ENCODE results near the gene SNTB2.
"Not testable (repeated sequence)": the region's sequence is repeated elsewhere in the genome, so short reads cannot be mapped to it uniquely, and the experiment has no call there.

The SNTB2 gene

DNA sequence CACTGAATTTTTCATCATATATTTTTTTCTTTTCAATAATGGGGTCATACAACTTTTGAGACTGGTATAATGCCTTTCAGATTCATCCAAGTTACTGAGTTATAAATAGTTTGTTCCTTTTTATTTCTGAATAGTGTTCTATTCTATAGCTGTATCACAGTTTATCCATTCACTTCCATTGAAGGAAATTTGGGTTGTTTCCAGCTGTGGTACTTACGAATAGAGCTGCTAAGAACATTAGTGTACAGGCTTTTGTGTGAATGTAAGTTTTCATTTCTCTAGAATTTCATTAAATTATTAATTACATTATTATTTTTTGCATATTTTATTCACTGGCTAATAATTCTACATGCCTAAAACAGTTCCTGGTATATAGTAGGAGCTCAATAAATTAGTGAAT lies 52.9 kb downstream of the SNTB2 start:
- no peak for DNase-seq

DNA sequence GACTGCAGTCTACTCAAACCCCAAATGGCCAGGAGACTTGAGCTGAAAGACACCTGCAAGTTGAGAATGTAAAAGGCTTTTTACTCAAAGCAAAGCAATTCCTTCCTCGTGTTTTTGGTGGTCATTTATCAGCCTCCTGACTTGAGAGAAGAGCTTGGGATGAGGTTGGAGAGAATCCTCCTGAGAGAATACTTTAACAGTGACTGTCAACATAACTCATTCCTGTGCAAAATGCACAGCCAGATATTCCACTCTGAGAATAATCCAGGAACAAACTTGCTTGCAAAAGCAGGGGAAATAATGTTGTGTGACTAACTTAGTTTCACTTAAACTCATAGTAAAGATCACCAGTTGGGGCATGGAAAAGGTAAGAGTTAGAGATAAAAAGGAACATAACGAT lies 53.4 kb downstream of the SNTB2 start:
- no peak for DNase-seq

DNA sequence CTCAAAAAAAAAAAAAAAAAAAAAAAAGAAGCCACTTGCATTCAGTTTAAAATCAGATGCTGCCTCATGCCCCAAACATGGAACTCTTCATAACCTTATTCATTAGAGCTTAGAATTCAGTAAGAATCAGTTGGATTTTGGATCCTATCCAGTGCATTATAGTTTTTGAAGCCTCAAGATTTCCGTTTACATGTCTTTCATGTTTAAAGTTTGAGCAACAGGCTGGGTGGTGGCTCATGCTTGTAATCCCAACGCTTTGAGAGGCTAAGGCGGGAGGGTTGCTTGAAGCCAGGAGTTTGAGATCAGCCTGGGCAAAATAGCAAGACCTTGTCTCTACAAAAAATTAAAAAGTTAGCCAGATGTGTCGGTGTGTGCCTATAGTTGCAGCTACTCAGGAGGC lies 55.0 kb downstream of the SNTB2 start:
- no peak for DNase-seq

DNA sequence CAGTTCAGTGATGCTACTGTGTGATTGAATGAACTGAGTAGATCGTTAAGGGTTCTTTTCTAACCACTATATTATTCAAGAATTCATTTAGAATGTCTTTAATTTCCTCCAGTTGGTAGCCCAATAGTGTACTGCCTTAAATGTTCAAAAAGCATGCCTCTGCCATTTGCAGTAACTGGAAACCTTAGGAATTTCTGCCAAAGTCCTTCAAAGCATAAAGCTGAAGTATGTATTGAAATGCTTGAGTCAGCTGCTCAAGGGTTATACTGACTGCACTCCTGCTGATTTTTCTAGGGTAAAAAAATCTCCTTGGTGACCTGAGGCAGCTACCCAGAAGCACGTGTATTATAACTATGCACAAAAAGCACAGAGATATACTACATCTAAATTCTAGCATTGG lies 56.5 kb downstream of the SNTB2 start:
- DNase-seq: no peak

DNA sequence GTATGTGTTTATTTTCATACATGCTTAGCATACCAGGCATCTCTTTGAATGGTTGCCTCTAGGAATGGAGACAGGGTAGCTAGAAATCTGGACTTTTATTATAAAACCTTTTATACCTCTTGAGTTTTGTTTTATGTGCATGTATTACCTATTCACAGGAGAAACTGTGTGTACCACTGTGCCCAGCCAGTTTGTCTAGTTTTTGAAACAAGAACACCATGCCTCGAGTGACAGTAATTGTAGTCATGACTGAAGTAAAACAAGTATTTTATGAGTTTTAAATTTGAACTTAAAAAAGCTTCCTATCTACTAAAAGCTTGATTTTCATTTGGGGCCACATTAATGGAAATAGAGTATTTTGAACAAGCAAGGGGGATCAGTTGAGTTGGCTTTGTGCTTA lies 57.4 kb downstream of the SNTB2 start:
- DNase-seq: no peak

DNA sequence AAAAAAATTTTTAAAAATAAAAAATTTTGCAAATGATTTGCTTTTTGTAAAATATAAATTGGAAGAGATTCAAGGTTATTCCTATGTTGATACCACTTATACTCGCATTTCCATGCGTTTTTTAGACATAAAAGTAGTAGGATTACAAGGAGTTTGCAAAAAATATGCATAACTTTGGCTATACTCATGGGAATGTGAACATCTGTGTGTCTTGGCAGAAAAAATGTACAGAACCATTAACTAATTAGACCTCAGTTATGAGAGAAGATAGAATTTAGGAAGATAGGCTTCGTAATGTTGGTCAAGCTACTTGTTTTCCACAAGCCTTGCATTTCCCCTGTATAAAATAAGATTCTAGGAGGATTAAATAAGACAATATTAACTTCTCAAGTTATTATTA lies 63.1 kb downstream of the SNTB2 start:
- DNase-seq: no peak

DNA sequence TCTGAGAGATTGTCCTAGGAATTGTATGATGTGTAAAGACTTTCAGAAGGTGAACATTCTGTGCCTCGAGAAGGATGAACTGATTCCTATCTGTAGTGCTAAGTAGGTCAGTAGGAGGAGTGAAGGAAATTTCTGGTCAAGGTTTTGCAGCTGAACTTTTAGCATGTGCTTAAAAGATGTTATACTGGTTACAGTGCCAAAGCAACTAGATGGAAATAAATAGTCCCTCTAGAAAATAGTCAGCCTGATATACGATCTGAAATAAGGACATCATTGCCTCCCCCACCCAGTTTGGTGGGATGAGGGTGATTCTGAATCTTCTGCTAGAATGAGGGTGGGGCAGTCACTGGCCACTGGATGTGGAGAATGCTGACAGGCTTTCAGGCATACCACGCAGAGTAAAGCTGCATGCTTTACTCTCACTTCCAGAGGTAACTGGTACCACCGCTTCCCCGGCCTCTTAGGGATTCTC lies 66.9 kb downstream of the SNTB2 start:
- no peak for DNase-seq

DNA sequence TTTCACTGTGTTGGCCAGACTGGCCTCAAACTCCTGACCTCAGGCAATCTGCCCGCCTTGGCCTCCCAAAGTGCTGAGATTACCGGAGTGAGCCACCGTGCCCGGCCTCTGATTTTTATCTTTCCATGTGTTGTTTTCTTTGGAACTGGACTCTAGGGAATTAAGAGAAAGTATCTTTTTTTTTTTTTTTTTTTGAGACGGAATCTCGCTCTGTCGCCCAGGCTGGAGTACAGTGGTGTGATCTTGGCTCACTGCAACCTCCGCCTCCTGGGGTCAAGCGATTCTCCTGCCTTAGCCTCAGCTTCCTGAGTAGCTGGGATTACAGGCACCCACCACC lies 72.4 kb downstream of the SNTB2 start:
- not testable (repeated sequence) for DNase-seq

DNA sequence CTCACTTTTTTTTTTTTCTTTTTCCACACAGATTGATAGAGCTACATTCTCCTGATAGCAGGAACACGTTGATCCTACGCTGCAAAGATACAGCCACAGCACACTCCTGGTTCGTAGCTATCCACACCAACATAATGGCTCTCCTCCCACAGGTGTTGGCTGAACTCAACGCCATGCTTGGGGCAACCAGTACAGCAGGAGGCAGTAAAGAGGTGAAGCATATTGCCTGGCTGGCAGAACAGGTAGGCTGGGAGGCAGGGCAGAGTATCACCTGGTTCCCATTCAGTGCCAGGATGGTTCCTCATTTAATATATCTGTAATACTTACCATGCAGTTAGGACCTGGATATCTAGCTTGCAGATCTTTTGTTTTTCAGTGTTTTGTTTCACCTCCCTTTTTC lies 73.1 kb downstream of the SNTB2 start:
- DNase-seq: no peak

DNA sequence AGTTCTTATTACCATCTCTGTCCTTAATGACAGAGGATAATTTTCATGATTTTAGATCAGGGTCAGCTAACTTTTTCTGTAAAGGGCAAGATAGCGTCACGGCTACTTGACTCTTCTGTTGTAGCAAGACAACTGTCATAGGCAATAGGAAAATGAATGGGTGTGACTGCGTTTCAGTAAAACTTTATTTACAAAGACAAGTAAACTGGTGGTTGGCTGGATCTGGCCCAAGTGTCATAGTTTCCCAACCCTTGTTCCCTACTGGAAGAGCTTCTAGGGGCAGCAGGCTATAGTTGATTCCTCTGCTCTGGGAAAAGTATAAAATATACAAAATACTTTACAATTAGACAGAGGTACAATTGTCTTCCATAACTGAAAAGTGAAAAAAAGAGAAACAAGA lies 73.5 kb downstream of the SNTB2 start:
- DNase-seq: no peak

DNA sequence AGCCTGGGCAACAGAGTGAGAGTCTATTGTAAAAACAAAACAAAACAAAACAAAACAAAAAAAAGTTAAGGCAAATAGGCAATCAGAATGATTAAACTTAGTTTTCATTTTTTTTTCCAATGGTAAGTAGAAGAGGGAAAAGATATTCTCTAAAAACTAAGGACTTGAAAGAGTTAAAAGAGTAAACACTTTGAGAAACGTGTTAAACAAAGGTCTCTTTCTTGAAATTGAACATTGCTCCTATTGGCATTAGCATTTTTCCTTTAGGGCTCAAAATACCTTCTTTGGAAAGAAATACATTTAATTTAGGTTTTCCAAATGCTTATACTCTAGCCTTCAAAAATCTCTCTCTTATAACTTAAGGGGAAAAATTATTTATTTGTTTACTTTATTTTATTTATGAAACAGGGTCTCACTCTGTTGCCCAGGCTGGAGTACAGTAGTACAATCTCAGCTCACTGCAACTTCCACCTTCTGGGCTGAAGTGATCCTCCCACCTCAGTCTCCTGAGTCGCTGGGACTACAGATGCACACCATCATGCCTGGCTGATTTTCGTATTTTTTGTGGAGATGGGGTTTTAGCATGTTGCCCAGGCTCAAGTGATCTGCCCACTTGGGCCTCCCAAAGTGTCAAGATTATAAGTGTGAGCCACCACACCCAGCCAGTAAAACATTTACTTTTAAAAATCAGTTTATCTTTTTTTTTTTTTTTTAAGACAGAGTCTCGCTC lies 79.5 kb downstream of the SNTB2 start:
- no peak for DNase-seq

DNA sequence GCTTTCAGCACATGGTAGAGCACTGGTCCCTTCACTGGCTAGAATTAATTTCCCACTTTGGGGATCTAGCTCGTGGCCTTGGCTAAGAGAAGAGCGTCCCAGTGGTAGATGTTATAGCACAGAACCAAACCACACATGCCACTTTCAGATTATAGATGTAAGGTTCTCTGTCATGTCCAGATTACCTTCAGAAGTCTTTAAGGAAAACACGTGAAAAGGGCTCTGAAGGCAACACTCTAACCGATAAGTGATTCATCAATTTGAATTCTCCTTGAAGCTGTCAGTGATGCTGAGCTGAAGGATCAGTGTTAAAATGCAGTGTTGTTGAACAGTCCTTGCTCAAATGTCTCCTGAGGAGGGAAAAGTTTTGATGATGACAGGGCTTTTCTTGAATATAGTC lies 80.7 kb downstream of the SNTB2 start:
- peak; percentile 61 for DNase-seq

DNA sequence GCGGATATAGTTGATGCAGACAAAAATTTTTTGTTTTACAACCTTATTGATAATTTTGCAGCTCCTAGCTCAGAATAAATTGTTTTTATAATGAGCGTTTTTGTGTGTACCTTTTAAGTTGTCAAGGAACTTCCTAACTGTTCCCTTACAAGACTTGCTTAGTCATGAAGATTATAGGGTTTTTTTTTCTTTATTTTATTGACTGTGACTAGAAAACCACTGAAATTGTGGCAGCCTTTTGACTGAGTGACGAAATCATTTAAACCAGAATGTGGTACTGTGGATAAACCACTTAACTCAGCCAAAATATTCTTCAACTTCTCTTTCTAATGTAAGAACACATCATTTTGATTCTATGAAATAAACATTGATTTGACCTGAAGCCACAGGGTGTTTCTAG lies 83.4 kb downstream of the SNTB2 start:
- DNase-seq: peak; percentile 72

DNA sequence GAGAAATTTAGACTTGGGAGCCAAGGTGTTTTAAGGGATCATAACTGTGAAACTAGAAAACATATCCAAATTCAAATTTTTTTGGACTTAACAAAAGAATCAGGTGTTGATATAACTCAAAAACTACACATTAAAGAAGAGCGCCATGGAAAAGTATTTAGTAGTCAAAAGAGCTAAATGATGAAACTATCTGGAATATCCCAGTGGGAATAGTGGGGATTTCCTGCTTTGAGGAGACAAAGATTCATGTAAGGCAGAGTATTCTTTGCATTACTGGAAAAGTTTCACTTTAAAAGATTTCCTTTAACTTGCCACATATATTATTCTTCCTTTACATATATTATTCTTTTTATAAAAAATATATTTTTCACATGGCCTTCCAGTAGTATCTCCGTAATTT lies 83.9 kb downstream of the SNTB2 start:
- no peak for DNase-seq

DNA sequence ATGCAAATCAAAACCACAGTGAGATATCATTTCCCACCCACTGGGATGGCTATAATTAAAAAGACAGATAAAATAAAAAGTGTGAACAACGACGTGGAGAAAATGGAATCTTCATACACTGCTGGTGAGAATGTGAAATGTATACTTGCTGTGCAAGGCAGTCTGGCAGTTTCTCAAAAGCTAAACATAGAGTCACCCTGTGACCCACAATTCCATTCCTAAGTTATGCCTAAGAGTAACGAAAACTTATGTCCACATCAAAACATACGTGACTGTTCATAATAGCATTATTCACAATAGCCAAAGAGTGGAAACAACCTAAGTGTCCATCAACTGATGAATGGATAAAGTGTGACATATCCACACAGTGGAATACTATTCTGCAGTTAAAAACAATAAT lies 86.0 kb downstream of the SNTB2 start:
- no peak for DNase-seq

DNA sequence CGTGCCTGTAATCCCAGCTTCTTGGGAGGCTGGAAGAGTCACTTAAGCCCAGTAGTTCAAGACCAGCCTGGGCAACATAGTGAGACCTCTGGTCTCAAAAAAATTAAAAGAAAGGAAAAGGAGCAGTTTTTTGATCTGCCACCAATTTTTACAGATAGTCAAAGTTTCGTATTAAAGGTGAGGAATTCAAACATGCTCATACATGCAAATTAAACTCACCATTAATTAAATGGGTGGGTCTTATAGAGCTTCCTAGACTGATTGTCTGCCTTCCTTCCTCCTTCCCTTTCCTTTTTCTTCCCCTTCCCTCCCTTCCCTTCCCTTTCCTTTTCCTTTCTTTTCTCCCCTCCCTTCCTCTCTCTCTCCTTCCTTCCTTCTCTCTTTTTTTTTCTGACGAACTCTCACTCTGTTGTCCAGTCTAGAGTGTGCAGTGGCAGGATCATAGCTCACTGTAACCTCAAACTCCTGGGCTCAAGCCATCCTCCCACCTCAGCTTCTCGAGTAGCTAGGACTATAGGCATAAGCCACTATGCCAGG lies 87.8 kb downstream of the SNTB2 start:
- DNase-seq: no peak

DNA sequence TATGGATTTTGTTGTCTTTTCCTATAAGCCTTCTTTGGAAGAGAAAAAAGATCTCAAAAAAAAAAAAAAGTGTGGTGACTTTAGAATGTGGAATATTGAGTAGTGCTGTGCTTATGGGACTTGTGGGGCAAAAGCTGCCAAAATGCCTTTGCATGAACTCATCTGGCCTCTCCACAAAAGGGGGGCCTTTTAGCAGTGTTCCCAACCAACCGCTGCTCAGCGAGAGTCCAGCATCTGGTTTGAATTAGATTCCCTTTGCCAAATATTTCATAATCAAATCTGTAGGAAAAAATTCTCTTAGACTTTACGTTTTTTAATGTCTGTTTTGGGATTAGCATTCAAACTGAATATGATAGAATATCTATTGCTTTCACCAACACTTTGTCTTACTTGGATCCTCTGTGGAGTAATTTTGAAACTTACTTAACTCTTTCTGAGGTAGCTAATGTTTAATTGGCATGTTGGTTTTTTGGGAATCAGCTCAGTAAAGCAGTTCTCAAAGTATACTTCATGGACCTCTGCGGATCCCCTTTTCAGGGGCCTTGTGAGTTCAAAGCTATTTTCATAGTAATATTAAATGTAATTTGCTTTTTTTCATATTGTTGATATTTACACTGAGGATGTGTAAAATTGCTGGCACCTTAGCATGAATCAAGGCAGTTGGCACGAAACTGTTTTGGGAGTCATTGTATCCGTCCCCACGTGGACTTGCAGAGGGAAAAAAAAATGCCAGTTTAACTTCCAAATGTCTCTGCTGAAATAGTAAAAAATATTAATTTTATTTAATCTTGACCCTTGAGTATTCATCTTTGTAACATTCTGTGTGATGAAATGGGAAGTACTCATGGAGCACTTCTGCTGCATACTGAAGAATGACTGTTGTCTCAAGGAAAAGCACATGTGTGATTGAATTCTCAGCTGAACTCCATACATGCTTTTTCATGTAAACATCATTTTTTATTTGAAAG lies 89.5 kb downstream of the SNTB2 start:
- DNase-seq: no peak

DNA sequence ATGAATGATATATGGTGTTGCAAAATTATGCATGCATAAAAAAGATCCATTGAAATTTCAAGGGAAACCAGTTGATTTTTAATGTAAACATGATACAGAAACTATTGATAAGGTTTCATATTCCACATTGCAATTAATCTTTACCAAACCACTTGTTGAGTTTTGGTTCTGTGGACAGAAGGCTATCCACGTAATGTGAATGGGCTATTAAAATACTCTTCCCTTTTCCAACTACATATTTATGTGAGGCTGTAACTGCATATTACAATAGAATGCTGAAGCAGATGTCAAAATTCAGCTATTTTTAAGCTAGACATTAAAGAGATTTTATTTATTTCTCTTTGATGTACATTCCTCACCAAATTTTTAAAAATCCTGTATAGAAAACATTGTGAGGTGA lies 90.4 kb downstream of the SNTB2 start:
- DNase-seq: no peak

DNA sequence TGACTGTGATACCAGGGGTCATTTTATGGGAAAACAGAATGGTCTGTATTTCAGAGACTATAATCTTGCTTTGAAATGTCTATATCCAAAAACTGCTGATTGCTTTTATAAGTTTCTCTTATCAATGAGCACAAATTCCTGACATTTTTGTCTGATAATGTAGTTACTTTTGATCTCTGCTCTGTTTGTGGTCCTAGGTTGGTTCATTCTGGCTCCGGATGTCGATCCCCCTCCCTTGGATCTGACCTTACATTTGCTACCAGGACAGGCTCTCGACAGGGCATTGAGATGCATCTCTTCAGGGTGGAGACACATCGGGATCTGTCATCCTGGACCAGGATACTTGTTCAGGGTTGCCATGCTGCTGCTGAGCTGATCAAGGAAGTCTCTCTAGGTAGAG lies 96.9 kb downstream of the SNTB2 start:
- no peak for DNase-seq

DNA sequence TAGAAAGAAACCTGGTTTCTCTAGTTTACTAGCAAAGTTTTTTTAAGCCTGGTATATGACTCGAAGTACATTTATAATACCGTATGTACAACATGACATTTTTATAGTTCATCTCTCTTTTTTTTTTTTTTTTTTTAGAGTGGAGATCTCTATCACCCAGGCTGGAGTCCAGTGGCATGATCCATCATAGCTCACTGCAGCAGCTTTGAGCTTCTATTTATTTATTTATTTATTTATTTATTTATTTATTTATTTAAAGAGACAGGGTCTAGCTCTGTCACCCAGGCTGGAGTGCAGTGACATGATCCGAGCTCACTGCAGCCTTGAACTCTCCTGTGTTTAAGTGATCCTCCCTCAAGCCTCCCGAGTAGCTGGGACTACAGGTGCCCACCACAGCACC lies 98.3 kb downstream of the SNTB2 start:
- DNase-seq: no peak

DNA sequence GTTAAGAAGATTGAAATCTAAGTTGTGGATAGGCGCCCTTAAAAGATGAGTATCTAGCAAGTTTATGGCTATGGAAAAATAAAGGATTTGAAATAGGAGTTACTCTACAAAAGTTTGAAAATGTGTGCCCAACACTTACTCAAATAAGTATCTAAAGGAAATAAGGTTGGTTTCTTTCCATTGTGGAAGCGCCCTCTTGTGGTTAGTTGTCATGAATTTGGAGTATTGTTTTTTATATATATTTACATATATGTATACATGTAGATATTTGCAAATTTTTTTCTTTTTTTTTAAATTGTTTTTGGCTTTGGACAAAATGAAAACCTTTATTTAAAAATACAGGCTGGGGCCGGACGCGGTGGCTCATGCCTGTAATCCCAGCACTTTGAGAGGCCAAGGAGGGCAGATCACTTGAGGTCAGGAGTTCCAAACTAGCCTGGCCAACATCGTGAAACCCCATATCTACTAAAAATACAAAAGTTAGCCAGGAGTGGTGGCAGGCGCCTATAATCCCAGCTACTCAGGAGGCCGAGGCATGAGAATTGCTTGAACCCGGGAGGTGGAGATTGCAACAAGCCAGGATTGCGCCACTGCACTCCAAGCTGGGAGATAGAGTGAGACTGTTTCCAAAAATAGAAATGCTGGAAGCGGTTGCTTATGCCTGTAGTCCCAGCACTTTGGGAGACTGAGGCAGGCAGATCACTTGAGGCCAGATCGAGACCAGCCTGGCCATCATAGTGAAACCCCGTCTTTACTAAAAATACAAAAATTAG lies 100.2 kb downstream of the SNTB2 start:
- DNase-seq: peak; percentile 77

DNA sequence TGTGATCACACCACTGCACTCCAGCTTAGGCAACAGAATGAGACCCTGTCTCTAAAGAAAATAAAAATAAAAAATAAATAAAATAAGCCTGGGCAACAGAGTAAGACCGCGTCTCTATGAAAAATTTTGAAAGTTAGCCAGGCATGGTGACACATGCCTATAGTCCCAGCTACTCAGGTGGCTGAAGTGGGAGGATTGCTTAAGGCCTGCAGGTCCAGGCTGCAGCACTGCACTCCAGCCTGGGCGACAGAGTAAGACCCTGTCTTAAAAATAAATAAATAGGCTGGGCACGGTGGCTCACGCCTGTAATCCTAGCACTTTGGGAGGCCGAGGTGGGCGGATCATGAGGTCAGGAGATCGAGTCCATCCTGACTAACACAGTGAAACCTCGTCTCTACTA lies 104.7 kb downstream of the SNTB2 start:
- DNase-seq: not testable (repeated sequence)

DNA sequence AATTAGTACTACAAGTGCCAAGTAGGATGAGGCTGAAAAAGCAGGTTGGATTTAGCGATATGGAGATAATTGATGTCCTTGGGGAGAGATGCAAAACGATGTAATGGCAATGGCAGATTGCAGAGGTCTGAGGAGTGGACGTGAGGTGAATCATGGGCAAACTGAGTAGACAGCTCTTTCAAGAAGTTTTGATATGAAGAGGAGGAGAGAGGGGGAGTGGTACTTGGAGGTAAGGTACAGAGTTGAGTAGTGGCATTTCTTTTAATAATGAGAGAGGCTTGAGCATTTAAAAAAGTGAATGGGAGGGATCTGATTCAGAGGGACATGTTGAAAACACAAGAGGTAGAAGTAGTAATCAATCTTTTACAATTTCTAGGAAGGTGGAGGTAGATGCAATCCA lies 106.4 kb downstream of the SNTB2 start:
- DNase-seq: no peak

Data from OCI-M1 (cell line).